IPS-20b (cell line): Measurements from ENCODE around the gene EIF4G2.

ENCODE experiments used
- H3K27ac ChIP-seq: one replicate; pipeline ENCODE4 v1.5.1; 2013; ENCODE audit warnings: low read length
- H3K27me3 ChIP-seq: 2 replicates; pipeline ENCODE4 v1.6.1; 2013; ENCODE audit warnings: mild to moderate bottlenecking, low read length, inconsistent platforms; ENCODE audit not compliant: insufficient read depth
- H3K36me3 ChIP-seq: 2 replicates; pipeline ENCODE4 v1.6.1; 2013; ENCODE audit warnings: low read depth, mild to moderate bottlenecking, inconsistent platforms, low read length, moderate library complexity; ENCODE audit not compliant: insufficient read depth
- H3K4me1 ChIP-seq: 2 replicates; pipeline ENCODE4 v1.6.1; 2013; ENCODE audit warnings: mild to moderate bottlenecking, control low read depth, inconsistent platforms, low read length, moderate library complexity; ENCODE audit not compliant: insufficient read depth
- H3K4me3 ChIP-seq: 2 replicates; pipeline ENCODE4 v1.5.1; 2013; ENCODE audit warnings: mild to moderate bottlenecking, low read length, inconsistent platforms
- H3K9ac ChIP-seq: 2 replicates; pipeline ENCODE4 v1.6.1; 2013; ENCODE audit warnings: low read depth, mild to moderate bottlenecking, inconsistent platforms, low read length, moderate library complexity
- H3K9me3 ChIP-seq: 2 replicates; pipeline ENCODE4 v1.6.1; 2013; ENCODE audit warnings: mild to moderate bottlenecking, low read depth, low read length, inconsistent platforms; ENCODE audit not compliant: insufficient read depth

EIF4G2 gene

GRCh38 chr11:10747733-10748132 lies 61.0 kb downstream of the EIF4G2 start:
- no peak overlapping the region for H3K27ac ChIP-seq

More at GRCh38 chr11:10747733-10748132, 61.0 kb downstream of the EIF4G2 start:
- Histone ChIP-seq H3K4me3 (no peak overlapping the region), H3K9me3 (no peaks in the 10 kb centered on the region), H3K4me1 (peaks cover 5% of the 10 kb centered on the region; the same call in 1 of the 2 replicates), H3K27me3 (no peaks in the 10 kb centered on the region), H3K36me3 (no peaks in the 10 kb centered on the region; the same call in 1 of the 2 replicates), H3K9ac (no peak overlapping the region)
